Measurements from ENCODE around the gene YWHAG. TPM values are rescaled to one million over a fixed set of nuclear protein-coding genes. Genes with fewer than 3 reads are reported as not detected.
A peak's percentile ranks its signal among the peaks of the same experiment; 100 is the strongest.

YWHAG gene
- total and polyA plus RNA-seq, 9 of the 15 experiments (the other 6 are each of a cell fraction or from before 2014, with no cell fraction given) = 30.4 to 246 (median 94.5) TPM

DNA sequence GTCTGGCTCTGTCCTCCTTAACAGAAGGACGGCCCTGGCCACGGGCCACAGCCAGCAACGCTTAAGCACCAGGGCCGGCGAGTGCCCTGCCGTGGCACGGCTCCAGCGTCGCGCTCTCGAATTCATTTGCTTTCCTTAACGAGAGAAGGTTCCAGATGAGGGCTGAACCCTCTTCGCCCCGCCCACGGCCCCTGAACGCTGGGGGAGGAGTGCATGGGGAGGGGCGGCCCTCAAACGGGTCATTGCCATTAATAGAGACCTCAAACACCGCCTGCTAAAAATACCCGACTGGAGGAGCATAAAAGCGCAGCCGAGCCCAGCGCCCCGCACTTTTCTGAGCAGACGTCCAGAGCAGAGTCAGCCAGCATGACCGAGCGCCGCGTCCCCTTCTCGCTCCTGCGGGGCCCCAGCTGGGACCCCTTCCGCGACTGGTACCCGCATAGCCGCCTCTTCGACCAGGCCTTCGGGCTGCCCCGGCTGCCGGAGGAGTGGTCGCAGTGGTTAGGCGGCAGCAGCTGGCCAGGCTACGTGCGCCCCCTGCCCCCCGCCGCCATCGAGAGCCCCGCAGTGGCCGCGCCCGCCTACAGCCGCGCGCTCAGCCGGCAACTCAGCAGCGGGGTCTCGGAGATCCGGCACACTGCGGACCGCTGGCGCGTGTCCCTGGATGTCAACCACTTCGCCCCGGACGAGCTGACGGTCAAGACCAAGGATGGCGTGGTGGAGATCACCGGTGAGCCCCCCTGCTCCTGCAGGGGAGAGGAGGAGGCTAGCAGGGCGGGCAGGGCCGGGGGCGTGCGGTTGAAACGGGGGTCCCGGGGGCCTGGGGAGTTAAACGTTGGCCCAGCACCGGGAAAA lies 56.2 kb downstream of the YWHAG start, which contains the start of gene HSPB1 (continued):
- TF ChIP-seq, protein P1, sequence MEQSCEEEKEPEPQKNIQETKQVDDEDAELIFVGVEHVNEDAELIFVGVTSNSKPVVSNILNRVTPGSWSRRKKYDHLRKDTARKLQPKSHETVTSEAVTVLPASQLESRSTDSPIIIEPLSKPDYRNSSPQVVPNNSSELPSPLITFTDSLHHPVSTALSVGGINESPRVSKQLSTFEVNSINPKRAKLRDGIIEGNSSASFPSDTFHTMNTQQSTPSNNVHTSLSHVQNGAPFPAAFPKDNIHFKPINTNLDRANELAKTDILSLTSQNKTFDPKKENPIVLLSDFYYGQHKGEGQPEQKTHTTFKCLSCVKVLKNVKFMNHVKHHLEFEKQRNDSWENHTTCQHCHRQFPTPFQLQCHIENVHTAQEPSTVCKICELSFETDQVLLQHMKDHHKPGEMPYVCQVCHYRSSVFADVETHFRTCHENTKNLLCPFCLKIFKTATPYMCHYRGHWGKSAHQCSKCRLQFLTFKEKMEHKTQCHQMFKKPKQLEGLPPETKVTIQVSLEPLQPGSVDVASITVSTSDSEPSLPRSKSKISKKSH (CRISPR knock-in tag; IDR thresholded peaks at IDR 0.05) = no peak
- TF ChIP-seq SNIP1 (IDR thresholded peaks at IDR 0.05; ENCODE audit: low read depth) (no peak), RBM22 (IDR thresholded peaks at IDR 0.05; ENCODE audit: low read depth, low read length, poor library complexity, severe bottlenecking) (peak; percentile 50), ZNF347 (CRISPR knock-in tag; IDR thresholded peaks at IDR 0.05; ENCODE audit: low read depth) (no peak), CBX1 (IDR thresholded peaks at IDR 0.05; ENCODE audit: low read depth) (0 out of 2 replicates have a peak, but pooled peaks have one; percentile 25), SNRNP70 (optimal IDR thresholded peaks at IDR 0.05; ENCODE audit: low read depth, low read length) (no peak), ZNF79 (CRISPR knock-in tag; IDR thresholded peaks at IDR 0.05; ENCODE audit: low read depth) (no peak), DPF2 (IDR thresholded peaks at IDR 0.05) (no peak; the same call in 1 of the 2 replicates), ZNF408 (CRISPR knock-in tag; IDR thresholded peaks at IDR 0.05; ENCODE audit: low read depth) (no peak), PHF20 (IDR thresholded peaks at IDR 0.05; ENCODE audit: partially characterized antibody) (no peak), NCOR1 (IDR thresholded peaks at IDR 0.05) (no peak), BACH1 (tag; IDR thresholded peaks at IDR 0.05) (no peak), RFX1 (IDR thresholded peaks at IDR 0.05) (no peak), ILF3 (IDR thresholded peaks at IDR 0.05; ENCODE audit: borderline replicate concordance) (no peak), EP300 (IDR thresholded peaks at IDR 0.05; ENCODE audit: low read length) (no peak; the same call in 1 of the 2 replicates), MXD1 (CRISPR knock-in tag; IDR thresholded peaks at IDR 0.05; ENCODE audit: borderline replicate concordance, poor library complexity, severe bottlenecking) (no peak), ZNF124 (CRISPR knock-in tag; IDR thresholded peaks at IDR 0.05) (no peak), MIER1 (IDR thresholded peaks at IDR 0.05; ENCODE audit: low read depth) (no peak), EZH2 (IDR thresholded peaks at IDR 0.05; ENCODE audit: borderline replicate concordance, low read depth, low read length) (no peak), MYBL2 (IDR thresholded peaks at IDR 0.05; ENCODE audit: low read depth) (no peak), MYBL2 (CRISPR knock-in tag; IDR thresholded peaks at IDR 0.05; ENCODE audit: borderline replicate concordance) (no peak), RAD51 (IDR thresholded peaks at IDR 0.05; ENCODE audit: borderline replicate concordance, low read depth) (no peak)
- TF ChIP-seq, protein P2, sequence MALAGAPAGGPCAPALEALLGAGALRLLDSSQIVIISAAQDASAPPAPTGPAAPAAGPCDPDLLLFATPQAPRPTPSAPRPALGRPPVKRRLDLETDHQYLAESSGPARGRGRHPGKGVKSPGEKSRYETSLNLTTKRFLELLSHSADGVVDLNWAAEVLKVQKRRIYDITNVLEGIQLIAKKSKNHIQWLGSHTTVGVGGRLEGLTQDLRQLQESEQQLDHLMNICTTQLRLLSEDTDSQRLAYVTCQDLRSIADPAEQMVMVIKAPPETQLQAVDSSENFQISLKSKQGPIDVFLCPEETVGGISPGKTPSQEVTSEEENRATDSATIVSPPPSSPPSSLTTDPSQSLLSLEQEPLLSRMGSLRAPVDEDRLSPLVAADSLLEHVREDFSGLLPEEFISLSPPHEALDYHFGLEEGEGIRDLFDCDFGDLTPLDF (CRISPR knock-in tag; IDR thresholded peaks at IDR 0.05) = no peak
